KBM-7 (cell line): ENCODE measurements around the gene VCAN.
A peak's percentile ranks its signal among the peaks of the same experiment; 100 is the strongest.

Source experiments
- DNase-seq: peaks from one replicate; pipeline ENCODE4 v3.0.0-alpha.2; 2015
- in situ Hi-C: fragments of 300-500 bp; cut with MboI; formaldehyde crosslinking; loops from 2 replicates; pipeline ENCODE4 v1.14.3; 2020; ENCODE audit warnings: low sequenced_read_pairs, low pct_unique_long_range_greater_than_20kb, mixed read lengths

VCAN gene

GRCh38 chr5:83552275-83552674, 80.7 kb downstream of the VCAN start:
- in situ Hi-C loops: loop anchor here (25.0 kb wide), 1 partner anchor 1215 kb away; no protein-coding TSS in a partner anchor
- DNase-seq: no peak

- in situ Hi-C loops: loop anchor here (25.0 kb wide), 1 partner anchor 1216 kb away; no protein-coding TSS in a partner anchor
Observed at GRCh38 chr5:83553000-83553486, 81.5 kb downstream of the VCAN start.

GRCh38 chr5:83554133-83554532, 82.6 kb downstream of the VCAN start:
- no peak for DNase-seq
- in situ Hi-C loops: loop anchor here (25.0 kb wide), 1 partner anchor 1217 kb away; no protein-coding TSS in a partner anchor

More at GRCh38 chr5:83553000-83553486, 81.5 kb downstream of the VCAN start:
- DNase-seq: no peak

- in situ Hi-C loops: loop anchor here (25.0 kb wide), 1 partner anchor 1217 kb away; no protein-coding TSS in a partner anchor
- no peak for DNase-seq
Observed at GRCh38 chr5:83554686-83555085, 83.1 kb downstream of the VCAN start.

GRCh38 chr5:83555263-83555662, 83.7 kb downstream of the VCAN start:
- in situ Hi-C loops: loop anchor here (25.0 kb wide), 1 partner anchor 1218 kb away; no protein-coding TSS in a partner anchor
- DNase-seq: no peak

- no peak for DNase-seq
- in situ Hi-C loops: loop anchor here (25.0 kb wide), 1 partner anchor 1219 kb away; no protein-coding TSS in a partner anchor
Observed at GRCh38 chr5:83556190-83556589, 84.6 kb downstream of the VCAN start.

- DNase-seq: no peak
- in situ Hi-C loops: loop anchor here (25.0 kb wide), 1 partner anchor 1222 kb away; no protein-coding TSS in a partner anchor
Observed at GRCh38 chr5:83559118-83559785, 87.7 kb downstream of the VCAN start.

GRCh38 chr5:83562071-83562606, 90.6 kb downstream of the VCAN start:
- no peak for DNase-seq
- in situ Hi-C loops: loop anchor here (25.0 kb wide), 1 partner anchor 1225 kb away; no protein-coding TSS in a partner anchor

- in situ Hi-C loops: loop anchor here (25.0 kb wide), 1 partner anchor 1226 kb away; no protein-coding TSS in a partner anchor
- DNase-seq: no peak
Observed at GRCh38 chr5:83562791-83563557, 91.4 kb downstream of the VCAN start.

GRCh38 chr5:83563631-83564030, 92.1 kb downstream of the VCAN start:
- no peak for DNase-seq
- in situ Hi-C loops: loop anchor here (25.0 kb wide), 1 partner anchor 1226 kb away; no protein-coding TSS in a partner anchor

GRCh38 chr5:83564069-83564749, 92.7 kb downstream of the VCAN start:
- in situ Hi-C loops: loop anchor here (25.0 kb wide), 1 partner anchor 1227 kb away; no protein-coding TSS in a partner anchor
- DNase-seq: peak; percentile 75

- no peak for DNase-seq
- in situ Hi-C loops: loop anchor here (25.0 kb wide), 1 partner anchor 1230 kb away; no protein-coding TSS in a partner anchor
Observed at GRCh38 chr5:83567741-83568140, 96.2 kb downstream of the VCAN start.

GRCh38 chr5:83568186-83568585, 96.6 kb downstream of the VCAN start:
- in situ Hi-C loops: loop anchor here (25.0 kb wide), 1 partner anchor 1231 kb away; no protein-coding TSS in a partner anchor
- peak; percentile 24 for DNase-seq

- in situ Hi-C loops: loop anchor here (25.0 kb wide), 1 partner anchor 1234 kb away; no protein-coding TSS in a partner anchor
- DNase-seq: no peak
Observed at GRCh38 chr5:83570916-83571315, 99.4 kb downstream of the VCAN start.

- DNase-seq: no peak
- in situ Hi-C loops: loop anchor here (25.0 kb wide), 1 partner anchor 1235 kb away; no protein-coding TSS in a partner anchor
Observed at GRCh38 chr5:83572271-83572670, 100.7 kb downstream of the VCAN start.

GRCh38 chr5:83576341-83576740, 104.8 kb downstream of the VCAN start:
- in situ Hi-C loops: no loop called here
- DNase-seq: no peak

GRCh38 chr5:83577036-83577636, 105.6 kb downstream of the VCAN start:
- in situ Hi-C loops: no loop called here
- DNase-seq: peak; percentile 13

GRCh38 chr5:83583859-83584258, 112.3 kb downstream of the VCAN start:
- DNase-seq: no peak
- in situ Hi-C loops: no loop called here
